NT2/D1 (cell line): ENCODE data around the gene CLCN1.

Experiments used
- SUZ12 ChIP-seq: IDR thresholded peaks from 2 replicates; pipeline ENCODE4 v1.6.1; 2011; ENCODE audit not compliant: insufficient read length, insufficient read depth; ENCODE audit errors: extremely low read depth
- ZNF274 ChIP-seq: IDR thresholded peaks from 2 replicates; pipeline ENCODE4 v1.6.1; 2011; ENCODE audit warnings: mild to moderate bottlenecking, low read depth, low read length

- TF ChIP-seq SUZ12: no peak
- TF ChIP-seq ZNF274: no peak
Observed at GRCh38 chr7:143341842-143342241, 25.9 kb downstream of the CLCN1 start.
